ENCODE data around the gene GCK.

DNA sequence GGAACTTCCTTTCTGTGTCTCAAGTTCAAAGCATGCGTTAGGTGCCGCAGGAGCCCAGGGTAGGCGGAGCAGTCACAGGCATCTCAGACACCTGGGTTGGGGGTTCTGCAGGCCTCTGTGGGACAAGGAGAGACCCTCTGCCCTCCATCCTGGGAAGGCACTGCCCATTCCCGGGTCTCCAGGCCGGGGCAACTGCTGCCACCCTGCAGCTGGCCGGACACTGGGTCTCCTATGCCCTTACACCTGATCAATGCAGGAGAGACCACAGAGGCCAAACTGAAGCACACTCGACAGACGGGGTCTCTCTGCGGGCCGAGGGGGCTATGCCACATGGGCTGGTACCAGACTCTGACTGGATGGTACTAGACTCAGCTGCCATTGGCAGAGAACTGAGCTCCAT, 48.5 kb upstream of the GCK start:
- TF ChIP-seq CTCF (CRISPR knock-in tag; IDR thresholded peaks at IDR 0.05): no peak
- no peak for TF ChIP-seq TCF7L2 (IDR thresholded peaks at IDR 0.05; ENCODE audit: low read depth, low read length)
- no peak for TF ChIP-seq KDM1A (CRISPR knock-in tag; IDR thresholded peaks at IDR 0.05)
- no peak for TF ChIP-seq RFX1 (IDR thresholded peaks at IDR 0.05)
- TF ChIP-seq, protein P1, sequence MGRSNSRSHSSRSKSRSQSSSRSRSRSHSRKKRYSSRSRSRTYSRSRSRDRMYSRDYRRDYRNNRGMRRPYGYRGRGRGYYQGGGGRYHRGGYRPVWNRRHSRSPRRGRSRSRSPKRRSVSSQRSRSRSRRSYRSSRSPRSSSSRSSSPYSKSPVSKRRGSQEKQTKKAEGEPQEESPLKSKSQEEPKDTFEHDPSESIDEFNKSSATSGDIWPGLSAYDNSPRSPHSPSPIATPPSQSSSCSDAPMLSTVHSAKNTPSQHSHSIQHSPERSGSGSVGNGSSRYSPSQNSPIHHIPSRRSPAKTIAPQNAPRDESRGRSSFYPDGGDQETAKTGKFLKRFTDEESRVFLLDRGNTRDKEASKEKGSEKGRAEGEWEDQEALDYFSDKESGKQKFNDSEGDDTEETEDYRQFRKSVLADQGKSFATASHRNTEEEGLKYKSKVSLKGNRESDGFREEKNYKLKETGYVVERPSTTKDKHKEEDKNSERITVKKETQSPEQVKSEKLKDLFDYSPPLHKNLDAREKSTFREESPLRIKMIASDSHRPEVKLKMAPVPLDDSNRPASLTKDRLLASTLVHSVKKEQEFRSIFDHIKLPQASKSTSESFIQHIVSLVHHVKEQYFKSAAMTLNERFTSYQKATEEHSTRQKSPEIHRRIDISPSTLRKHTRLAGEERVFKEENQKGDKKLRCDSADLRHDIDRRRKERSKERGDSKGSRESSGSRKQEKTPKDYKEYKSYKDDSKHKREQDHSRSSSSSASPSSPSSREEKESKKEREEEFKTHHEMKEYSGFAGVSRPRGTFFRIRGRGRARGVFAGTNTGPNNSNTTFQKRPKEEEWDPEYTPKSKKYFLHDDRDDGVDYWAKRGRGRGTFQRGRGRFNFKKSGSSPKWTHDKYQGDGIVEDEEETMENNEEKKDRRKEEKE (IDR thresholded peaks at IDR 0.05): no peak
- no peak for TF ChIP-seq SIN3A (IDR thresholded peaks at IDR 0.05; ENCODE audit: borderline replicate concordance, low read depth, low read length)
- no peak for TF ChIP-seq ZFP36 (IDR thresholded peaks at IDR 0.05; ENCODE audit: borderline replicate concordance, low read depth, low read length, partially characterized antibody)
- TF ChIP-seq TEAD2 (CRISPR knock-in tag; IDR thresholded peaks at IDR 0.05): no peak

All from HepG2 (cell line).